H9 (cell line): ENCODE results near the gene RAB1B. TPM values are rescaled to one million over a fixed set of nuclear protein-coding genes. Genes with fewer than 3 reads are reported as not detected.

Source experiments
- DNase-seq: peaks from one replicate; pipeline ENCODE4 v3.0.0-alpha.2; 2017
- H2AFZ ChIP-seq: one replicate; pipeline ENCODE4 v1.6.1; 2013; ENCODE audit warnings: mild to moderate bottlenecking, low read length, control low read depth, moderate library complexity
- H2AK5ac ChIP-seq: 2 replicates; pipeline ENCODE4 v1.6.1; 2013; ENCODE audit warnings: low read length, control low read depth, mixed read lengths; ENCODE audit not compliant: insufficient read length
- H2BK120ac ChIP-seq: one replicate; pipeline ENCODE4 v1.6.1; 2013; ENCODE audit warnings: low read depth, mild to moderate bottlenecking, low read length, control low read depth, inconsistent platforms; ENCODE audit not compliant: poor library complexity, severe bottlenecking
- H2BK12ac ChIP-seq: 2 replicates; pipeline ENCODE4 v1.6.1; 2013; ENCODE audit warnings: low read length, control low read depth, mixed read lengths, low read depth; ENCODE audit not compliant: insufficient read length
- H2BK15ac ChIP-seq: 2 replicates; pipeline ENCODE4 v1.6.1; 2013; ENCODE audit warnings: low read depth, low read length, control low read depth
- H2BK20ac ChIP-seq: one replicate; pipeline ENCODE4 v1.6.1; 2013; ENCODE audit warnings: low read depth, mild to moderate bottlenecking, low read length, control low read depth, inconsistent platforms; ENCODE audit not compliant: poor library complexity, severe bottlenecking
- H2BK5ac ChIP-seq: 2 replicates; pipeline ENCODE4 v1.6.1; 2013; ENCODE audit warnings: low read length, control low read depth, mixed read lengths; ENCODE audit not compliant: insufficient read length
- H3K14ac ChIP-seq: 2 replicates; pipeline ENCODE4 v1.6.1; 2013; ENCODE audit warnings: low read length, control low read depth; ENCODE audit not compliant: insufficient read depth
- H3K18ac ChIP-seq: 2 replicates; pipeline ENCODE4 v1.6.1; 2013; ENCODE audit warnings: low read depth, mild to moderate bottlenecking, mixed read lengths, low read length, control low read depth; ENCODE audit not compliant: insufficient read length
- H3K23ac ChIP-seq: 2 replicates; pipeline ENCODE4 v1.6.1; 2013; ENCODE audit warnings: low read length, control low read depth, mixed read lengths, low read depth; ENCODE audit not compliant: insufficient read length
- H3K23me2 ChIP-seq: 2 replicates; pipeline ENCODE4 v1.6.1; 2013; ENCODE audit warnings: low read depth, mild to moderate bottlenecking, mixed read lengths, low read length, control low read depth; ENCODE audit not compliant: insufficient read length, poor library complexity, severe bottlenecking
- H3K27ac ChIP-seq: 2 replicates; pipeline ENCODE4 v1.5.1; 2013; ENCODE audit warnings: low read length, control low read depth, mixed read lengths, low read depth; ENCODE audit not compliant: insufficient read length
- H3K27me3 ChIP-seq: 2 replicates; pipeline ENCODE4 v1.6.1; 2013; ENCODE audit warnings: low read length, control low read depth, inconsistent platforms; ENCODE audit not compliant: insufficient read depth
- H3K4ac ChIP-seq: 2 replicates; pipeline ENCODE4 v1.6.1; 2013; ENCODE audit warnings: low read depth, mild to moderate bottlenecking, control low read depth, inconsistent platforms, low read length, moderate library complexity
- H3K4me1 ChIP-seq: 2 replicates; pipeline ENCODE4 v1.6.1; 2013; ENCODE audit warnings: low read length, control low read depth, inconsistent platforms; ENCODE audit not compliant: insufficient read depth
- H3K4me2 ChIP-seq: 2 replicates; pipeline ENCODE4 v1.6.1; 2013; ENCODE audit warnings: low read length, control low read depth, mixed read lengths; ENCODE audit not compliant: insufficient read length, insufficient read depth
- H3K56ac ChIP-seq: 2 replicates; pipeline ENCODE4 v1.6.1; 2013; ENCODE audit warnings: low read depth, mild to moderate bottlenecking, mixed read lengths, low read length, control low read depth; ENCODE audit not compliant: insufficient read length
- H3K79me1 ChIP-seq: 2 replicates; pipeline ENCODE4 v1.6.1; 2013; ENCODE audit warnings: low read depth, mild to moderate bottlenecking, moderate library complexity, low read length, control low read depth, inconsistent platforms; ENCODE audit not compliant: insufficient read depth, poor library complexity, severe bottlenecking
- H3K79me2 ChIP-seq: 2 replicates; pipeline ENCODE4 v1.6.1; 2013; ENCODE audit warnings: low read length, control low read depth, inconsistent platforms; ENCODE audit not compliant: insufficient read depth
- H3K9ac ChIP-seq: 2 replicates; pipeline ENCODE4 v1.6.1; 2013; ENCODE audit warnings: low read length, control low read depth, mixed read lengths; ENCODE audit not compliant: insufficient read length; ENCODE audit errors: extremely low read depth
- H3K9me3 ChIP-seq: one replicate; pipeline ENCODE4 v1.6.1; 2013; ENCODE audit warnings: low read depth, low read length, inconsistent platforms; ENCODE audit not compliant: control insufficient read depth
- H3T11ph ChIP-seq: one replicate; pipeline ENCODE4 v1.6.1; 2013; ENCODE audit warnings: mild to moderate bottlenecking, low read length, control low read depth, inconsistent platforms
- H4K20me1 ChIP-seq: one replicate; pipeline ENCODE4 v1.6.1; 2013; ENCODE audit not compliant: control insufficient read depth, insufficient read length, insufficient read depth
- H4K5ac ChIP-seq: 2 replicates; pipeline ENCODE4 v1.6.1; 2013; ENCODE audit warnings: low read depth, mild to moderate bottlenecking, mixed read lengths, low read length, control low read depth; ENCODE audit not compliant: insufficient read length
- H4K8ac ChIP-seq: replicated peaks from 2 replicates; pipeline ENCODE4 v1.6.1; 2013; ENCODE audit warnings: low read length, control low read depth, mixed read lengths, low read depth; ENCODE audit not compliant: insufficient read length
- H4K91ac ChIP-seq: 2 replicates; pipeline ENCODE4 v1.6.1; 2013; ENCODE audit warnings: low read depth, mild to moderate bottlenecking, moderate library complexity, mixed read lengths, low read length, control low read depth; ENCODE audit not compliant: insufficient read length
- H3K27ac Mint-ChIP-seq, 3 experiments: 2 replicates in 2 of 3; 3 replicates in 1 of 3; pipeline ENCODE4 v1.8.0; 2020 to 2021; ENCODE audit warnings: mixed read lengths in 3 of 3, mild to moderate bottlenecking in 1 of 3, moderate library complexity in 1 of 3
- H3K27me3 Mint-ChIP-seq: 2 replicates; pipeline ENCODE4 v1.8.0; 2021; ENCODE audit warnings: low read depth, mild to moderate bottlenecking, moderate library complexity, mixed read lengths
- H3K36me3 Mint-ChIP-seq, 3 experiments: 2 replicates in 2 of 3; 3 replicates in 1 of 3; pipeline ENCODE4 v1.8.0; 2020 to 2021; ENCODE audit warnings: low read depth in 3 of 3, mixed read lengths in 3 of 3; ENCODE audit not compliant: insufficient read depth in 1 of 3
- H3K4me1 Mint-ChIP-seq, 2 experiments: 2 replicates each; pipeline ENCODE4 v1.8.0; 2020; ENCODE audit warnings: mixed read lengths in 2 of 2
- H3K4me3 Mint-ChIP-seq, 2 experiments: 2 replicates in 1 of 2; 3 replicates in 1 of 2; pipeline ENCODE4 v1.8.0; 2020 to 2021; ENCODE audit warnings: mild to moderate bottlenecking in 2 of 2, mixed read lengths in 2 of 2, moderate library complexity in 1 of 2
- H3K9me3 Mint-ChIP-seq, 2 experiments: 2 replicates in 1 of 2; 3 replicates in 1 of 2; pipeline ENCODE4 v1.8.0; 2020; ENCODE audit warnings: mild to moderate bottlenecking in 2 of 2, mixed read lengths in 2 of 2, moderate library complexity in 1 of 2
- WGBS: extraction: QIAGEN DNeasy Blood & Tissue Kit; methylation state at CpG from one replicate; pipeline ENCODE4 v1.1.7; 2013; ENCODE audit warnings: missing lambda C conversion rate, low lambda C conversion rate, mixed read lengths; ENCODE audit not compliant: insufficient read length; ENCODE audit errors: extremely low coverage; 5-methylcytosine and 5-hydroxymethylcytosine counted together
- total RNA-seq: library from RNA; stranded (reverse); gene quantifications from 2 replicates; pipeline ENCODE4 v1.2.1, GENCODE V29; 2021
- TF ChIP-seq, protein P1 (sequence below): fragments of 200-600 bp; sonication (generic); conservative IDR thresholded peaks from 3 replicates; pipeline ENCODE4 v1.8.0; 2021; ENCODE audit warnings: antibody characterized with exemption, mild to moderate bottlenecking

Gene RAB1B
- total RNA-seq, 1 experiment from 2014 or later: 118 TPM

DNA sequence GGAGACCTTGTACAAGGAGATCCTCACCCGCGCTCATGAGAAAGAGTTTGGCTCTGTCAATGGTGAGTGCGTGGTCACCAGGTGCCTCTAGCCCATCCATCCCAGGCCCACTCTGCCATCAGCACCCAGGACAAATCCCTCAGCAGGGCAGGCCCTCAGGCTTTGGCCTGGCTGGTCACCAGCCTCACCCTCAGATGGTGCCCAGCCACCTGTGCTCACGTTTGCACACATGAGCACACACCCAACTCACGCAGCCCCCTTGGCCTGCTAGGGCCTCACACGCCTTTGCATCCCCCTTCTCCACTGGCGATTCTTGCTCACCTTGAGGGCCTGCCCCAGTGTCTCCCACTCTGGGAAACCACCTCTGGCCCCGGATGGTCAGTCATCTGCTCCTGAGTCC lies 4.1 kb upstream of the RAB1B start:
- H2BK15ac ChIP-seq: no peak overlapping the region
- Mint-ChIP-seq H3K27ac (peak overlapping the region; percentile 68 to 89 (median 70); a peak in 3 of 7 replicates), H3K27me3 (no peaks in the 10 kb centered on the region; the same call in 1 of the 2 replicates), H3K4me1 (peaks cover 13 to 15% of the 10 kb centered on the region in 2 experiments), H3K9me3 (no peaks in the 10 kb centered on the region), H3K4me3 (peak overlapping the region in 1 of 2 experiments; percentile 55; a peak in 2 of 5 replicates), H3K36me3 (peaks cover 15 to 59% (median 53%) of the 10 kb centered on the region in 3 experiments)
- peaks cover 9% of the 10 kb centered on the region for H3K23me2 ChIP-seq
- no peaks in the 10 kb centered on the region for H3K27me3 ChIP-seq
- H3T11ph ChIP-seq: no peak overlapping the region
- no peak overlapping the region for H3K14ac ChIP-seq
- TF ChIP-seq, protein P1, sequence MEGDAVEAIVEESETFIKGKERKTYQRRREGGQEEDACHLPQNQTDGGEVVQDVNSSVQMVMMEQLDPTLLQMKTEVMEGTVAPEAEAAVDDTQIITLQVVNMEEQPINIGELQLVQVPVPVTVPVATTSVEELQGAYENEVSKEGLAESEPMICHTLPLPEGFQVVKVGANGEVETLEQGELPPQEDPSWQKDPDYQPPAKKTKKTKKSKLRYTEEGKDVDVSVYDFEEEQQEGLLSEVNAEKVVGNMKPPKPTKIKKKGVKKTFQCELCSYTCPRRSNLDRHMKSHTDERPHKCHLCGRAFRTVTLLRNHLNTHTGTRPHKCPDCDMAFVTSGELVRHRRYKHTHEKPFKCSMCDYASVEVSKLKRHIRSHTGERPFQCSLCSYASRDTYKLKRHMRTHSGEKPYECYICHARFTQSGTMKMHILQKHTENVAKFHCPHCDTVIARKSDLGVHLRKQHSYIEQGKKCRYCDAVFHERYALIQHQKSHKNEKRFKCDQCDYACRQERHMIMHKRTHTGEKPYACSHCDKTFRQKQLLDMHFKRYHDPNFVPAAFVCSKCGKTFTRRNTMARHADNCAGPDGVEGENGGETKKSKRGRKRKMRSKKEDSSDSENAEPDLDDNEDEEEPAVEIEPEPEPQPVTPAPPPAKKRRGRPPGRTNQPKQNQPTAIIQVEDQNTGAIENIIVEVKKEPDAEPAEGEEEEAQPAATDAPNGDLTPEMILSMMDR: no peak
- no peak overlapping the region for H2BK120ac ChIP-seq
- H4K8ac ChIP-seq: no peak overlapping the region
- H4K91ac ChIP-seq: no peak overlapping the region
- no peak overlapping the region for H3K4ac ChIP-seq
- H4K20me1 ChIP-seq: peaks cover 2% of the 10 kb centered on the region
- no peak overlapping the region for H2BK12ac ChIP-seq
- no peak overlapping the region for H3K23ac ChIP-seq
- no peak overlapping the region for H3K18ac ChIP-seq
- no peaks in the 10 kb centered on the region for H3K9me3 ChIP-seq
- no peak overlapping the region for H3K4me2 ChIP-seq
- WGBS: no CpG with 5 or more reads among the region's 8 CpGs
- H2BK5ac ChIP-seq: no peak overlapping the region
- no peak overlapping the region for H3K56ac ChIP-seq
- H3K9ac ChIP-seq: no peak overlapping the region
- H2AFZ ChIP-seq: no peak overlapping the region
- no peak for DNase-seq
- no peaks in the 10 kb centered on the region for H3K79me1 ChIP-seq
- no peak overlapping the region for H3K27ac ChIP-seq
- H4K5ac ChIP-seq: no peak overlapping the region
- no peak overlapping the region for H2BK20ac ChIP-seq
- no peaks in the 10 kb centered on the region for H3K79me2 ChIP-seq
- H2AK5ac ChIP-seq: no peak overlapping the region
- H3K4me1 ChIP-seq: no peaks in the 10 kb centered on the region
